Panc1 (cell line): ENCODE data around the gene BRD2. TPM values are rescaled to one million over a fixed set of nuclear protein-coding genes. Genes with fewer than 3 reads are reported as not detected.

ENCODE experiments used
- ATAC-seq: fragments of 200-7000 bp; cut with Tn5 transposase; 2 replicates; pipeline ENCODE4 v1.9.1; 2020; ENCODE audit warnings: mild to moderate bottlenecking, moderate library complexity
- BruUV-seq: library from RNA; stranded (reverse); fragments of 400-500 nt; replicated peaks from 2 replicates; lab custom pipeline; 2021; lab: Mats Ljungman, UMichigan
- CTCF ChIA-PET: fragments of 300-600 bp; sonication (Branson Sonifier 250); formaldehyde crosslinking; loops from one replicate; lab custom pipeline; 2022; ENCODE audit warnings: antibody characterized with exemption; lab: Charles Lee
- POLR2A ChIA-PET: fragments of 300-600 bp; sonication (Branson Sonifier 250); formaldehyde crosslinking; loops from one replicate; lab custom pipeline; 2022; ENCODE audit warnings: antibody characterized with exemption; lab: Charles Lee
- DNase-seq: peaks from one replicate; pipeline ENCODE4 v3.0.0-alpha.2; 2010; ENCODE audit warnings: low read depth, low spot score
- H3K27ac ChIP-seq: 2 replicates; pipeline ENCODE4 v1.5.1; 2011; ENCODE audit warnings: mild to moderate bottlenecking, low read length, inconsistent platforms
- H3K27me3 ChIP-seq: fragments of 200-500 bp; sonication (Bioruptor generic); 2 replicates; pipeline ENCODE4 v1.6.0; 2014; ENCODE audit warnings: low read length, inconsistent platforms; ENCODE audit not compliant: control insufficient read depth, insufficient read depth
- H3K36me3 ChIP-seq: fragments of 200-500 bp; sonication (Bioruptor generic); 2 replicates; pipeline ENCODE4 v1.5.1; 2014; ENCODE audit warnings: inconsistent platforms, mild to moderate bottlenecking, low read length, moderate library complexity; ENCODE audit not compliant: control insufficient read depth, insufficient read depth
- H3K4me1 ChIP-seq: 2 replicates; pipeline ENCODE4 v1.5.1; 2011; ENCODE audit warnings: inconsistent platforms, mild to moderate bottlenecking, low read length, moderate library complexity; ENCODE audit not compliant: control insufficient read depth, insufficient read depth
- H3K4me3 ChIP-seq, 2 experiments: 2 replicates each; pipeline ENCODE4 v1.5.1; 2011 to 2012; ENCODE audit warnings: low read depth in 2 of 2, low read length in 2 of 2, mild to moderate bottlenecking in 2 of 2, inconsistent platforms in 1 of 2, moderate library complexity in 1 of 2
- H3K9me3 ChIP-seq: fragments of 200-500 bp; sonication (Bioruptor generic); 2 replicates; pipeline ENCODE4 v1.5.1; 2014; ENCODE audit warnings: low read depth, mild to moderate bottlenecking, inconsistent platforms, low read length, moderate library complexity; ENCODE audit not compliant: control insufficient read depth, insufficient read depth
- CTCF ChIP-seq: fragments of 450-650 bp; IDR thresholded peaks from 2 replicates; pipeline ENCODE4 v1.5.1; 2017; ENCODE audit warnings: mild to moderate bottlenecking
- POLR2AphosphoS5 ChIP-seq: IDR thresholded peaks from 2 replicates; pipeline ENCODE4 v1.6.1; 2012; ENCODE audit warnings: mild to moderate bottlenecking, low read depth, low read length, moderate library complexity
- SIN3A ChIP-seq: IDR thresholded peaks from 2 replicates; pipeline ENCODE4 v1.6.1; 2012; ENCODE audit warnings: low read depth, mild to moderate bottlenecking, low read length, moderate library complexity, borderline replicate concordance; ENCODE audit not compliant: insufficient read depth
- in situ Hi-C: cut with HindIII; loops from 2 replicates; pipeline ENCODE4 v1.10.0; 2016; ENCODE audit warnings: low sequenced_read_pairs, low pct_unique_long_range_greater_than_20kb
- intact Hi-C: fragments of 100-400 bp; cut with micrococcal nuclease; formaldehyde crosslinking; loops from one replicate; pipeline ENCODE4 v1.10.0; 2022; ENCODE audit not compliant: unreplicated experiment
- total RNA-seq: library from RNA; stranded (reverse); gene quantifications from one replicate; pipeline ENCODE4 v1.2.1, GENCODE V29; 2021; ENCODE audit not compliant: unreplicated experiment
- TF ChIP-seq, protein P1 (sequence below), 2 experiments: IDR thresholded peaks; 2 replicates each; pipeline ENCODE4 v1.6.1; 2011 to 2012; ENCODE audit warnings: low read depth in 2 of 2, control low read depth in 1 of 2, low read length in 1 of 2, mild to moderate bottlenecking in 1 of 2, moderate library complexity in 1 of 2; ENCODE audit not compliant: insufficient read depth in 1 of 2

Gene BRD2
- total RNA-seq, 1 experiment from 2014 or later: 209 TPM

GRCh38 chr6:32982084-32982701 is 13.8 kb downstream of the BRD2 start:
- Histone ChIP-seq H3K9me3 (no peaks in the 10 kb centered on the region), H3K27ac (no peak overlapping the region), H3K4me3 (no peak overlapping the region), H3K36me3 (peaks cover 40% of the 10 kb centered on the region), H3K27me3 (no peaks in the 10 kb centered on the region), H3K4me1 (peaks cover 53% of the 10 kb centered on the region)
- ChIA-PET POLR2A (interaction anchor here (3.2 kb wide), 1 partner anchor 11 kb away, joined by 26 read pairs; no protein-coding TSS in a partner anchor), CTCF (interaction anchor here (1.1 kb wide), 1 partner anchor 49 kb away, joined by 3 read pairs; no protein-coding TSS in a partner anchor)
- BruUV-seq: no TSS peak
- in situ Hi-C loops: no loop called here
- DNase-seq (no peak), ATAC-seq (no peak)
- TF ChIP-seq CTCF (no peak), POLR2AphosphoS5 (peak; percentile 84)
- intact Hi-C loops: loop anchor here (5.0 kb wide), 1 partner anchor 95 kb away; no protein-coding TSS in a partner anchor

DNA sequence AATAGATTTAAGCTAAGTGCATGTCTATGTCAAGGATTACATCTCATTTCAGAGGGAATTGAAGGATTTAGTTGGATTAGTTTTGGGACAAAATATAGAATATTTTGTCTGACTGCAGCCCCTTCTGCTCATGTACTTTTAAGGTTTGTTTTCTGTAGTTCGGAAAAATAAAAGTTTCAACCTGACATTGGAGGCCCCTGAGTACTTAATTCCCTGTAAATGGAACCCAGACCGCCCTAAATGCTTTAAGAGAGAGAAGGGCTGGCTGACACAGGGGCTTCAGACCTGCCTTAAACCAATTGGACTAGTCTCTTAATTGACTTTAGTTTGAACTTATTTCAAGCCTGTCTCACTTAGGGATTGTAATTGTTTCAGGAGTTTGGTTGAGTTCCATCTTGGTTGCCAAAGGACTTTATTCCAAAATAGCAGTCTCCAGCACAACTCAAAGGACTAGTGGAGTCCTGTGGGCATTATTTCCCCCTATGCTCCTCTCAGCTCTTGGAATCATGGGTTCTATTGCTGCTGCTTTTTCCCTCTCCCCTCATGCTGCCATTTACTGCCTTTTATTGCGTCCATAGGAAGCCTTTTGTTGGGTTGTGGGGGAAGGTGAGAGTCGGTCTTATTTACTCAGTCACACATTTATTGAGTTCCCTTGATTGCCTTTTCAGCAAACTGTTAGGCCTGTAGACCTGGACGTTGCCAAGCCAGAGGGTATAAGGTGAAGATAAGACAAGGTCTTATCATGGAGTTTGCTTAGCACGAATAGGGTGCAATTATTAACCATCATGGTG is 14.5 kb downstream of the BRD2 start:
- DNase-seq (no peak), ATAC-seq (peak; percentile 18)
- ChIA-PET POLR2A (interaction anchor here (0.7 kb wide), 1 partner anchor 12 kb away, joined by 4 read pairs; no protein-coding TSS in a partner anchor), CTCF (interaction anchor here (0.7 to 2.8 kb wide), 3 partner anchors 49 to 89 kb away, joined by 3 to 20 read pairs (median 3); no protein-coding TSS in a partner anchor)
- Histone ChIP-seq H3K36me3 (peaks cover 33% of the 10 kb centered on the region), H3K9me3 (no peaks in the 10 kb centered on the region), H3K27ac (no peak overlapping the region), H3K4me1 (peaks cover 46% of the 10 kb centered on the region), H3K4me3 (no peak overlapping the region), H3K27me3 (no peaks in the 10 kb centered on the region)
- intact Hi-C loops (loop anchor here (5.0 kb wide), 1 partner anchor 96 kb away; no protein-coding TSS in a partner anchor), in situ Hi-C loops (no loop called here)
- no TSS peak for BruUV-seq
- TF ChIP-seq CTCF (no peak), POLR2AphosphoS5 (peak; percentile 6)

- H3K4me3 ChIP-seq: no peak overlapping the region
- DNase-seq (no peak), ATAC-seq (peak; percentile 35)
- no peaks in the 10 kb centered on the region for H3K9me3 ChIP-seq
- CTCF ChIA-PET: interaction anchor here (0.7 to 2.8 kb wide), 3 partner anchors 50 to 98 kb away, joined by 3 to 20 read pairs (median 11); no protein-coding TSS in a partner anchor
- H3K4me1 ChIP-seq: peaks cover 40% of the 10 kb centered on the region
- no peak overlapping the region for H3K27ac ChIP-seq
- in situ Hi-C loops: no loop called here
- TF ChIP-seq, protein P1, sequence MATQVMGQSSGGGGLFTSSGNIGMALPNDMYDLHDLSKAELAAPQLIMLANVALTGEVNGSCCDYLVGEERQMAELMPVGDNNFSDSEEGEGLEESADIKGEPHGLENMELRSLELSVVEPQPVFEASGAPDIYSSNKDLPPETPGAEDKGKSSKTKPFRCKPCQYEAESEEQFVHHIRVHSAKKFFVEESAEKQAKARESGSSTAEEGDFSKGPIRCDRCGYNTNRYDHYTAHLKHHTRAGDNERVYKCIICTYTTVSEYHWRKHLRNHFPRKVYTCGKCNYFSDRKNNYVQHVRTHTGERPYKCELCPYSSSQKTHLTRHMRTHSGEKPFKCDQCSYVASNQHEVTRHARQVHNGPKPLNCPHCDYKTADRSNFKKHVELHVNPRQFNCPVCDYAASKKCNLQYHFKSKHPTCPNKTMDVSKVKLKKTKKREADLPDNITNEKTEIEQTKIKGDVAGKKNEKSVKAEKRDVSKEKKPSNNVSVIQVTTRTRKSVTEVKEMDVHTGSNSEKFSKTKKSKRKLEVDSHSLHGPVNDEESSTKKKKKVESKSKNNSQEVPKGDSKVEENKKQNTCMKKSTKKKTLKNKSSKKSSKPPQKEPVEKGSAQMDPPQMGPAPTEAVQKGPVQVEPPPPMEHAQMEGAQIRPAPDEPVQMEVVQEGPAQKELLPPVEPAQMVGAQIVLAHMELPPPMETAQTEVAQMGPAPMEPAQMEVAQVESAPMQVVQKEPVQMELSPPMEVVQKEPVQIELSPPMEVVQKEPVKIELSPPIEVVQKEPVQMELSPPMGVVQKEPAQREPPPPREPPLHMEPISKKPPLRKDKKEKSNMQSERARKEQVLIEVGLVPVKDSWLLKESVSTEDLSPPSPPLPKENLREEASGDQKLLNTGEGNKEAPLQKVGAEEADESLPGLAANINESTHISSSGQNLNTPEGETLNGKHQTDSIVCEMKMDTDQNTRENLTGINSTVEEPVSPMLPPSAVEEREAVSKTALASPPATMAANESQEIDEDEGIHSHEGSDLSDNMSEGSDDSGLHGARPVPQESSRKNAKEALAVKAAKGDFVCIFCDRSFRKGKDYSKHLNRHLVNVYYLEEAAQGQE (IDR thresholded peaks at IDR 0.05; ENCODE audit: insufficient read depth in 1 of 2, low read depth in 2 of 2, low read length in 1 of 2): no peak
- TF ChIP-seq CTCF (no peak), POLR2AphosphoS5 (0 out of 2 replicates have a peak, but pooled peaks have one; percentile 11), SIN3A (no peak)
- POLR2A ChIA-PET: no interaction called here
- intact Hi-C loops: loop anchor here (5.0 kb wide), 1 partner anchor 96 kb away; no protein-coding TSS in a partner anchor
- no TSS peak for BruUV-seq
- no peaks in the 10 kb centered on the region for H3K27me3 ChIP-seq
- H3K36me3 ChIP-seq: peaks cover 28% of the 10 kb centered on the region
Observed at GRCh38 chr6:32983493-32983848, 15.1 kb downstream of the BRD2 start.
